PC-9 (cell line): ENCODE results near the gene CLEC16A.

ENCODE experiments used
- CTCF ChIP-seq: fragments of 200-600 bp; sonication (generic); conservative IDR thresholded peaks from 2 replicates; pipeline ENCODE4 v1.6.1; 2017; ENCODE audit warnings: mixed run types, antibody characterized with exemption, mild to moderate bottlenecking, moderate library complexity
- EZH2 ChIP-seq: fragments of 200-600 bp; sonication (generic); IDR thresholded peaks from 2 replicates; pipeline ENCODE4 v1.8.0; 2017; ENCODE audit warnings: antibody characterized with exemption, low read depth

DNA sequence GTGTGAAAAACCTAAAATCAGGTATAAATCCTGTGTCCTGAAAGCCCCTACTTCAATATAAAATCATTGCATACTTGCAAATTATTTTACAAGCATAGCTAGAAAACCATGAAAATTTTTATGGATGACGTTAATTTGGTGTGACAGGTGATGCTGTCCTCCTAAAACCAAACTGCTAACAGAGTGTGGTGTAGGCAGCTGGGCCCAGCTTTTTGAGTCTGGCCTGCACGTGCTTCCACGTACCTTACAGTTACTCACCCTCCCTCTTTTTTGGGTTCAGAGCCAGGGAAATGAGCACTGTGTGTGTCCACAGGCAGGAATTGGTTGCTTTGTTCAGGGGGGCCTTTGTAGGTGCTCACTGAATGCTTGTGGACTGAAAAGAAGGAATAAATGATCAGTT is 36.4 kb downstream of the CLEC16A start:
- TF ChIP-seq CTCF (no peak), EZH2 (no peak)
